H1 (cell line): Measurements from ENCODE around the gene CENPC. TPM values are rescaled to one million over a fixed set of nuclear protein-coding genes. Genes with fewer than 3 reads are reported as not detected.

Experiments used
- ASH2L ChIP-seq: fragments of 200-600, 300-600 bp; sonication (generic); IDR thresholded peaks from one replicate; pipeline ENCODE4 v1.7.1; 2017; ENCODE audit warnings: low read length
- BRCA1 ChIP-seq: IDR thresholded peaks from 2 replicates; pipeline ENCODE4 v1.6.1; 2012; ENCODE audit warnings: low read depth, low read length, improper control_type of control experiment
- CTCF ChIP-seq, 3 experiments: IDR thresholded peaks; 1 replicate in 2 of 3; 2 replicates in 1 of 3; pipeline versions ENCODE4 v1.5.1 to v1.6.1; 2011; ENCODE audit warnings: low read length in 3 of 3, mild to moderate bottlenecking in 3 of 3, inconsistent platforms in 2 of 3, low read depth in 1 of 3, moderate library complexity in 1 of 3; ENCODE audit not compliant: insufficient read depth in 1 of 3; ENCODE audit errors: control extremely low read depth in 1 of 3
- KDM4A ChIP-seq: IDR thresholded peaks from one replicate; pipeline ENCODE4 v1.7.1; 2012; ENCODE audit warnings: low read depth, mild to moderate bottlenecking, moderate library complexity, low read length, inconsistent platforms; ENCODE audit not compliant: severe bottlenecking
- MAFK ChIP-seq: IDR thresholded peaks from 2 replicates; pipeline ENCODE4 v1.6.1; 2012; ENCODE audit warnings: low read depth, mild to moderate bottlenecking, improper control_type of control experiment, low read length
- POLR2AphosphoS5 ChIP-seq: IDR thresholded peaks from 2 replicates; pipeline ENCODE4 v1.6.1; 2011; ENCODE audit warnings: low read depth, low read length
- POU5F1 ChIP-seq: IDR thresholded peaks from 2 replicates; pipeline ENCODE4 v1.6.1; 2011; ENCODE audit warnings: low read depth, mild to moderate bottlenecking, low read length, moderate library complexity
- RAD21 ChIP-seq, 2 experiments: IDR thresholded peaks in 1 of 2; conservative IDR thresholded peaks in 1 of 2; 2 replicates each; pipeline ENCODE4 v1.6.1; 2011; ENCODE audit warnings: low read depth in 2 of 2, low read length in 2 of 2, improper control_type of control experiment in 1 of 2, inconsistent platforms in 1 of 2, mild to moderate bottlenecking in 1 of 2, moderate library complexity in 1 of 2
- SIN3A ChIP-seq, 2 experiments: IDR thresholded peaks in 1 of 2; conservative IDR thresholded peaks in 1 of 2; 2 replicates each; pipeline ENCODE4 v1.6.1; 2011 to 2012; ENCODE audit warnings: low read length in 2 of 2, improper control_type of control experiment in 1 of 2, low read depth in 1 of 2, mild to moderate bottlenecking in 1 of 2
- polyA plus RNA-seq, 7 experiments: library from polyadenylated mRNA; depleted of rRNA in 3 of 7; stranded (reverse) in 5 of 7; unstranded in 2 of 7; fragments of >200 nt in 5 of 7; fragments of 200-250 nt in 2 of 7; gene quantifications; 1 replicate in 5 of 7; 2 replicates in 1 of 7; 4 replicates in 1 of 7; pipeline versions ENCODE4 v1.2.1 to v1.2.3, GENCODE V29; 2011 to 2013; ENCODE audit warnings: missing spikeins in 2 of 7, mixed read lengths in 2 of 7
- total RNA-seq: library from RNA; stranded (reverse); fragmentation: NEBNext Ultra II Directional; extraction: Animal tissue kit (Norgen Biotek cat#: 25700); gene quantifications from 2 replicates; pipeline ENCODE4 v1.2.1, GENCODE V29; 2021

Gene CENPC
- total and polyA plus RNA-seq, 2 of the 8 experiments (the other 6 are each of a cell fraction or from before 2014, with no cell fraction given) = 2.8 to 15.7 TPM

DNA sequence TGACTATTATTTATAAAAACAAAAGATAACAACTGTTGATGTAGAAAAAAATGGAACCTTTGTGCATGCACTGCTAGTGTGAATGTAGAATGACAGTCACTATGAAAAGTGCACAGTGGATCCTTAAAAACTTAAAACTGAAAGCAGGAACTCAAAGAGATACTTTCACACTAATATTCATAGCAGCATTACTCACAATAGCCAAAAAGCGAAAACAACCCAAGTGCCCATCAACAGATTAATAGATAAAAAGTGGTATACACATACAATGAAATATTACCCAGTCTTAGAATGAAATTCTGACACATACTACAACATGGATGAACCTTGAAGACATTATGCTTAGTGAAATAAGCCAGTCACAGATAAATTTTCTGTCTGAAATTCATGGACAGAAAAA is 23.8 kb downstream of the CENPC start (continued):
- TF ChIP-seq CTCF (IDR thresholded peaks at IDR 0.05; ENCODE audit: control extremely low read depth in 1 of 3, insufficient read depth in 1 of 3, low read depth in 1 of 3, low read length in 3 of 3) (no peak), MAFK (no peak), SIN3A (conservative IDR thresholded peaks at IDR 0.05 in 1 of 2, IDR thresholded peaks at IDR 0.05 in 1 of 2; ENCODE audit: low read depth in 1 of 2, low read length in 2 of 2) (no peak), POLR2AphosphoS5 (no peak), RAD21 (IDR thresholded peaks at IDR 0.05 in 1 of 2, conservative IDR thresholded peaks at IDR 0.05 in 1 of 2; ENCODE audit: low read depth in 2 of 2, low read length in 2 of 2) (no peak), POU5F1 (no peak), BRCA1 (no peak), KDM4A (no peak), ASH2L (no peak)
